Osteocyte (in vitro differentiated cells): ENCODE results near the gene TXNDC5. TPM values are rescaled to one million over a fixed set of nuclear protein-coding genes. Genes with fewer than 3 reads are reported as not detected.

Experiments
- DNase-seq: peaks from one replicate; pipeline ENCODE4 v3.0.0; 2021; ENCODE audit warnings: mixed read lengths; ENCODE audit not compliant: unreplicated experiment; ENCODE audit errors: extremely low spot score
- H3K27ac Mint-ChIP-seq: one replicate; pipeline ENCODE4 v1.8.0; 2021; ENCODE audit warnings: mild to moderate bottlenecking, mixed read lengths; ENCODE audit not compliant: unreplicated experiment
- H3K27me3 Mint-ChIP-seq: one replicate; pipeline ENCODE4 v1.8.0; 2021; ENCODE audit warnings: mixed read lengths; ENCODE audit not compliant: unreplicated experiment
- H3K36me3 Mint-ChIP-seq: one replicate; pipeline ENCODE4 v1.8.0; 2021; ENCODE audit warnings: mixed read lengths; ENCODE audit not compliant: unreplicated experiment
- H3K4me1 Mint-ChIP-seq: one replicate; pipeline ENCODE4 v1.8.0; 2021; ENCODE audit warnings: mixed read lengths; ENCODE audit not compliant: unreplicated experiment
- H3K4me3 Mint-ChIP-seq: one replicate; pipeline ENCODE4 v1.8.0; 2021; ENCODE audit warnings: mild to moderate bottlenecking, moderate library complexity, mixed read lengths; ENCODE audit not compliant: unreplicated experiment
- H3K9me3 Mint-ChIP-seq: one replicate; pipeline ENCODE4 v1.8.0; 2021; ENCODE audit warnings: mixed read lengths; ENCODE audit not compliant: unreplicated experiment
- CTCF ChIP-seq: fragments of 200-600 bp; sonication (generic); IDR thresholded peaks from 2 replicates; pipeline ENCODE4 v1.5.0; 2021; ENCODE audit warnings: antibody characterized with exemption, mild to moderate bottlenecking, moderate library complexity
- total RNA-seq: library from RNA; stranded (reverse); gene quantifications from 2 replicates; pipeline ENCODE4 v1.2.1, GENCODE V29; 2021

TXNDC5 gene
- total RNA-seq, 1 donor from 2014 or later, result 148 TPM

- H3K4me3 Mint-ChIP-seq, result no peak overlapping the region
- no peak for DNase-seq
- no peak overlapping the region for H3K27ac Mint-ChIP-seq
- H3K36me3 Mint-ChIP-seq, result peaks cover 24% of the 10 kb centered on the region
- H3K4me1 Mint-ChIP-seq, result no peaks in the 10 kb centered on the region
- TF ChIP-seq CTCF, result no peak
- no peaks in the 10 kb centered on the region for H3K27me3 Mint-ChIP-seq
- H3K9me3 Mint-ChIP-seq, result no peaks in the 10 kb centered on the region
Measured at GRCh38 chr6:7879043-7879442, 31.5 kb downstream of the TXNDC5 start.

- Mint-ChIP-seq H3K27ac (no peak overlapping the region), H3K27me3 (no peaks in the 10 kb centered on the region), H3K4me1 (no peaks in the 10 kb centered on the region), H3K4me3 (no peak overlapping the region), H3K36me3 (peaks cover 18% of the 10 kb centered on the region), H3K9me3 (no peaks in the 10 kb centered on the region)
- TF ChIP-seq CTCF, result no peak
- DNase-seq, result no peak
Measured at GRCh38 chr6:7878401-7878964, 32.1 kb downstream of the TXNDC5 start.

- no peak for DNase-seq
- no peak overlapping the region for H3K27ac Mint-ChIP-seq
- H3K27me3 Mint-ChIP-seq, result no peaks in the 10 kb centered on the region
- H3K36me3 Mint-ChIP-seq, result no peaks in the 10 kb centered on the region
- TF ChIP-seq CTCF, result no peak
- no peaks in the 10 kb centered on the region for H3K9me3 Mint-ChIP-seq
- no peak overlapping the region for H3K4me3 Mint-ChIP-seq
- no peaks in the 10 kb centered on the region for H3K4me1 Mint-ChIP-seq
Measured at GRCh38 chr6:7868926-7869325, 41.7 kb downstream of the TXNDC5 start.

- Mint-ChIP-seq H3K9me3 (no peaks in the 10 kb centered on the region), H3K4me1 (no peaks in the 10 kb centered on the region), H3K4me3 (no peak overlapping the region), H3K36me3 (no peaks in the 10 kb centered on the region), H3K27ac (no peak overlapping the region), H3K27me3 (no peaks in the 10 kb centered on the region)
- no peak for DNase-seq
- TF ChIP-seq CTCF, result no peak
Measured at GRCh38 chr6:7866526-7866925, 44.1 kb downstream of the TXNDC5 start.

GRCh38 chr6:7865781-7866180 is 44.8 kb downstream of the TXNDC5 start:
- Mint-ChIP-seq H3K27ac (no peak overlapping the region), H3K9me3 (no peaks in the 10 kb centered on the region), H3K36me3 (no peaks in the 10 kb centered on the region), H3K27me3 (no peaks in the 10 kb centered on the region), H3K4me3 (no peak overlapping the region), H3K4me1 (no peaks in the 10 kb centered on the region)
- DNase-seq, result no peak
- no peak for TF ChIP-seq CTCF
